HepG2 (cell line): ENCODE data around the gene SCARF1. TPM values are rescaled to one million over a fixed set of nuclear protein-coding genes. Genes with fewer than 3 reads are reported as not detected.

Source experiments
- ARNTL ChIP-seq: sonication (generic); formaldehyde crosslinking; IDR thresholded peaks from 2 replicates; pipeline ENCODE4 v1.4.0; 2020; ENCODE audit warnings: mild to moderate bottlenecking, missing genetic modification reagents
- DPF2 ChIP-seq: sonication (generic); formaldehyde crosslinking; IDR thresholded peaks from 2 replicates; pipeline ENCODE4 v1.4.0; 2020; ENCODE audit warnings: mild to moderate bottlenecking, low read depth, missing genetic modification reagents, borderline replicate concordance
- FOXO1 ChIP-seq: sonication (generic); formaldehyde crosslinking; IDR thresholded peaks from 2 replicates; pipeline ENCODE4 v1.4.0; 2020; ENCODE audit warnings: missing genetic modification reagents
- HMG20A ChIP-seq: IDR thresholded peaks from 2 replicates; pipeline ENCODE4 v1.6.1; 2016; ENCODE audit warnings: borderline replicate concordance
- POLR2G ChIP-seq: fragments of 200-400 bp; formaldehyde crosslinking; IDR thresholded peaks from 2 replicates; pipeline ENCODE4 v1.6.1; 2018; ENCODE audit warnings: mild to moderate bottlenecking, low read depth, low read length, moderate library complexity
- SALL1 ChIP-seq: sonication (generic); formaldehyde crosslinking; IDR thresholded peaks from 2 replicates; pipeline ENCODE4 v1.8.0; 2022; ENCODE audit warnings: mild to moderate bottlenecking, missing genetic modification reagents
- TCF7 ChIP-seq: sonication (generic); IDR thresholded peaks from 2 replicates; pipeline ENCODE4 v1.6.1; 2016; ENCODE audit warnings: antibody characterized with exemption, low read depth
- THAP11 ChIP-seq: IDR thresholded peaks from 2 replicates; pipeline ENCODE4 v1.6.1; 2016; ENCODE audit warnings: missing biosample characterization, missing genetic modification reagents
- YY1 ChIP-seq: IDR thresholded peaks from 2 replicates; pipeline ENCODE4 v1.6.1; 2011; ENCODE audit warnings: low read length, low read depth, moderate library complexity, mild to moderate bottlenecking; ENCODE audit not compliant: insufficient read depth, insufficient replicate concordance
- ZMAT3 ChIP-seq: sonication (generic); formaldehyde crosslinking; conservative IDR thresholded peaks from 2 replicates; pipeline ENCODE4 v1.7.0; 2021; ENCODE audit warnings: missing genetic modification reagents
- ZNF605 ChIP-seq: sonication (generic); formaldehyde crosslinking; IDR thresholded peaks from 2 replicates; pipeline ENCODE4 v1.8.0; 2022; ENCODE audit warnings: mild to moderate bottlenecking, missing genetic modification reagents
- ZNF607 ChIP-seq: sonication (generic); formaldehyde crosslinking; IDR thresholded peaks from 2 replicates; pipeline ENCODE4 v1.5.1; 2020; ENCODE audit warnings: missing genetic modification reagents, mild to moderate bottlenecking, borderline replicate concordance
- polyA plus RNA-seq, 8 experiments: library from polyadenylated mRNA; depleted of rRNA in 3 of 8; stranded (reverse) in 7 of 8; unstranded in 1 of 8; fragments of >200 nt; fragmentation: Illumina TruSeq in 4 of 8; extraction: Trizol in 4 of 8; gene quantifications; 2 replicates each; pipeline versions ENCODE4 v1.2.1 to v1.2.3, GENCODE V29; 2011 to 2016; ENCODE audit warnings: low read depth in 4 of 8, missing spikeins in 1 of 8, mixed read lengths in 1 of 8; ENCODE audit not compliant: insufficient read depth in 1 of 8
- total RNA-seq, 5 experiments: library from RNA; depleted of rRNA; stranded (reverse); fragments of >200 nt; fragmentation: Illumina TruSeq; extraction: Trizol; gene quantifications; 2 replicates each; pipeline ENCODE4 v1.2.3, GENCODE V29; 2016; ENCODE audit warnings: low read depth in 1 of 5
- TF ChIP-seq, protein P1 (sequence below): sonication (generic); formaldehyde crosslinking; IDR thresholded peaks from 2 replicates; pipeline ENCODE4 v1.9.0; 2022; ENCODE audit warnings: missing genetic modification reagents, mild to moderate bottlenecking, borderline replicate concordance
- TF ChIP-seq, protein P2 (sequence below): conservative IDR thresholded peaks from 2 replicates; pipeline ENCODE4 v1.6.1; 2018; ENCODE audit warnings: missing genetic modification reagents
- TF ChIP-seq, protein P3 (sequence below): sonication (generic); formaldehyde crosslinking; IDR thresholded peaks from 2 replicates; pipeline ENCODE4 v1.5.0; 2020; ENCODE audit warnings: mild to moderate bottlenecking, missing genetic modification reagents
- TF ChIP-seq, protein P4 (sequence below): sonication (generic); formaldehyde crosslinking; IDR thresholded peaks from 2 replicates; pipeline ENCODE4 v1.4.0; 2020; ENCODE audit warnings: missing genetic modification reagents, borderline replicate concordance
- TF ChIP-seq, protein P5 (sequence below): sonication (generic); formaldehyde crosslinking; IDR thresholded peaks from 2 replicates; pipeline ENCODE4 v1.5.1; 2020; ENCODE audit warnings: mild to moderate bottlenecking, moderate library complexity, missing genetic modification reagents

Gene SCARF1
- total and polyA plus RNA-seq, 2 of the 13 experiments (the other 11 are each of a cell fraction or from before 2014, with no cell fraction given), result 0.24 to 0.71 TPM

DNA sequence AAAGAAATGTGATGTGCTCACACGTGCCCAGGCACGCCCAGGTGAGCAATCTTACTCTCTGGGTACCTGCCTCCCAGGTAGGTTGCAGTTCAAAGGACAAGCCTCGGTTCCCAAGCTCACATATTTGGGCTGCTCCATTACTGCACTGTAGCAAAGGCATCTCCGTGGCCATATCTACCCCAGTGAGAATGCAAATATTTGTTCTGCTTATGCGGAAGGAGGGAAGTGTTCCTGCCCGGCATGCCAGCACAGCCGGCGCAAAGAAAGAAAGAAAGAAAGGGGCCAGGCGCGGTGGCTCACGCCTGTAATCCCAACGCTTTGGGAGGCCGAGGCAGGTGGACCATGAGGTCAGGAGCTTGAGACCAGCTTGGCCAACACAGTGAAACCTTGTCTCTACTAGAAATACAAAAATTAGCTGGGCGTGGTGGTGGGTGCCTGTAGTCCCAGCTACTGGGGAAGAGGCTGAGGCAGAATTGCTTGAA is 47.6 kb downstream of the SCARF1 start (continued):
- TF ChIP-seq ZNF607 (CRISPR knock-in tag) (peak; percentile 47; the same call in 1 of the 2 replicates), FOXO1 (CRISPR knock-in tag) (peak; percentile 66; the same call in 1 of the 2 replicates), SALL1 (CRISPR knock-in tag) (peak; percentile 97), ARNTL (CRISPR knock-in tag) (peak; percentile 65; the same call in 1 of the 2 replicates), POLR2G (peak; percentile 44; the same call in 1 of the 2 replicates), DPF2 (CRISPR knock-in tag) (peak; percentile 61; the same call in 1 of the 2 replicates), ZNF605 (peak; percentile 90), YY1 (peak; percentile 56), TCF7 (peak; percentile 67), HMG20A (CRISPR knock-in tag) (peak; percentile 53; the same call in 1 of the 2 replicates), THAP11 (CRISPR knock-in tag) (peak; percentile 54), ZMAT3 (CRISPR knock-in tag) (peak; percentile 55; the same call in 1 of the 2 replicates)
- TF ChIP-seq, protein P1, sequence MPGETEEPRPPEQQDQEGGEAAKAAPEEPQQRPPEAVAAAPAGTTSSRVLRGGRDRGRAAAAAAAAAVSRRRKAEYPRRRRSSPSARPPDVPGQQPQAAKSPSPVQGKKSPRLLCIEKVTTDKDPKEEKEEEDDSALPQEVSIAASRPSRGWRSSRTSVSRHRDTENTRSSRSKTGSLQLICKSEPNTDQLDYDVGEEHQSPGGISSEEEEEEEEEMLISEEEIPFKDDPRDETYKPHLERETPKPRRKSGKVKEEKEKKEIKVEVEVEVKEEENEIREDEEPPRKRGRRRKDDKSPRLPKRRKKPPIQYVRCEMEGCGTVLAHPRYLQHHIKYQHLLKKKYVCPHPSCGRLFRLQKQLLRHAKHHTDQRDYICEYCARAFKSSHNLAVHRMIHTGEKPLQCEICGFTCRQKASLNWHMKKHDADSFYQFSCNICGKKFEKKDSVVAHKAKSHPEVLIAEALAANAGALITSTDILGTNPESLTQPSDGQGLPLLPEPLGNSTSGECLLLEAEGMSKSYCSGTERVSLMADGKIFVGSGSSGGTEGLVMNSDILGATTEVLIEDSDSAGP (CRISPR knock-in tag), result peak; percentile 24; the same call in 1 of the 2 replicates
- TF ChIP-seq, protein P2, sequence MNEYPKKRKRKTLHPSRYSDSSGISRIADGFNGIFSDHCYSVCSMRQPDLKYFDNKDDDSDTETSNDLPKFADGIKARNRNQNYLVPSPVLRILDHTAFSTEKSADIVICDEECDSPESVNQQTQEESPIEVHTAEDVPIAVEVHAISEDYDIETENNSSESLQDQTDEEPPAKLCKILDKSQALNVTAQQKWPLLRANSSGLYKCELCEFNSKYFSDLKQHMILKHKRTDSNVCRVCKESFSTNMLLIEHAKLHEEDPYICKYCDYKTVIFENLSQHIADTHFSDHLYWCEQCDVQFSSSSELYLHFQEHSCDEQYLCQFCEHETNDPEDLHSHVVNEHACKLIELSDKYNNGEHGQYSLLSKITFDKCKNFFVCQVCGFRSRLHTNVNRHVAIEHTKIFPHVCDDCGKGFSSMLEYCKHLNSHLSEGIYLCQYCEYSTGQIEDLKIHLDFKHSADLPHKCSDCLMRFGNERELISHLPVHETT, result 0 out of 2 replicates have a peak, but pooled peaks have one; percentile 39
- TF ChIP-seq, protein P3, sequence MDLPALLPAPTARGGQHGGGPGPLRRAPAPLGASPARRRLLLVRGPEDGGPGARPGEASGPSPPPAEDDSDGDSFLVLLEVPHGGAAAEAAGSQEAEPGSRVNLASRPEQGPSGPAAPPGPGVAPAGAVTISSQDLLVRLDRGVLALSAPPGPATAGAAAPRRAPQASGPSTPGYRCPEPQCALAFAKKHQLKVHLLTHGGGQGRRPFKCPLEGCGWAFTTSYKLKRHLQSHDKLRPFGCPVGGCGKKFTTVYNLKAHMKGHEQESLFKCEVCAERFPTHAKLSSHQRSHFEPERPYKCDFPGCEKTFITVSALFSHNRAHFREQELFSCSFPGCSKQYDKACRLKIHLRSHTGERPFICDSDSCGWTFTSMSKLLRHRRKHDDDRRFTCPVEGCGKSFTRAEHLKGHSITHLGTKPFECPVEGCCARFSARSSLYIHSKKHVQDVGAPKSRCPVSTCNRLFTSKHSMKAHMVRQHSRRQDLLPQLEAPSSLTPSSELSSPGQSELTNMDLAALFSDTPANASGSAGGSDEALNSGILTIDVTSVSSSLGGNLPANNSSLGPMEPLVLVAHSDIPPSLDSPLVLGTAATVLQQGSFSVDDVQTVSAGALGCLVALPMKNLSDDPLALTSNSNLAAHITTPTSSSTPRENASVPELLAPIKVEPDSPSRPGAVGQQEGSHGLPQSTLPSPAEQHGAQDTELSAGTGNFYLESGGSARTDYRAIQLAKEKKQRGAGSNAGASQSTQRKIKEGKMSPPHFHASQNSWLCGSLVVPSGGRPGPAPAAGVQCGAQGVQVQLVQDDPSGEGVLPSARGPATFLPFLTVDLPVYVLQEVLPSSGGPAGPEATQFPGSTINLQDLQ (CRISPR knock-in tag), result 0 out of 2 replicates have a peak, but pooled peaks have one; percentile 48
- TF ChIP-seq, protein P4, sequence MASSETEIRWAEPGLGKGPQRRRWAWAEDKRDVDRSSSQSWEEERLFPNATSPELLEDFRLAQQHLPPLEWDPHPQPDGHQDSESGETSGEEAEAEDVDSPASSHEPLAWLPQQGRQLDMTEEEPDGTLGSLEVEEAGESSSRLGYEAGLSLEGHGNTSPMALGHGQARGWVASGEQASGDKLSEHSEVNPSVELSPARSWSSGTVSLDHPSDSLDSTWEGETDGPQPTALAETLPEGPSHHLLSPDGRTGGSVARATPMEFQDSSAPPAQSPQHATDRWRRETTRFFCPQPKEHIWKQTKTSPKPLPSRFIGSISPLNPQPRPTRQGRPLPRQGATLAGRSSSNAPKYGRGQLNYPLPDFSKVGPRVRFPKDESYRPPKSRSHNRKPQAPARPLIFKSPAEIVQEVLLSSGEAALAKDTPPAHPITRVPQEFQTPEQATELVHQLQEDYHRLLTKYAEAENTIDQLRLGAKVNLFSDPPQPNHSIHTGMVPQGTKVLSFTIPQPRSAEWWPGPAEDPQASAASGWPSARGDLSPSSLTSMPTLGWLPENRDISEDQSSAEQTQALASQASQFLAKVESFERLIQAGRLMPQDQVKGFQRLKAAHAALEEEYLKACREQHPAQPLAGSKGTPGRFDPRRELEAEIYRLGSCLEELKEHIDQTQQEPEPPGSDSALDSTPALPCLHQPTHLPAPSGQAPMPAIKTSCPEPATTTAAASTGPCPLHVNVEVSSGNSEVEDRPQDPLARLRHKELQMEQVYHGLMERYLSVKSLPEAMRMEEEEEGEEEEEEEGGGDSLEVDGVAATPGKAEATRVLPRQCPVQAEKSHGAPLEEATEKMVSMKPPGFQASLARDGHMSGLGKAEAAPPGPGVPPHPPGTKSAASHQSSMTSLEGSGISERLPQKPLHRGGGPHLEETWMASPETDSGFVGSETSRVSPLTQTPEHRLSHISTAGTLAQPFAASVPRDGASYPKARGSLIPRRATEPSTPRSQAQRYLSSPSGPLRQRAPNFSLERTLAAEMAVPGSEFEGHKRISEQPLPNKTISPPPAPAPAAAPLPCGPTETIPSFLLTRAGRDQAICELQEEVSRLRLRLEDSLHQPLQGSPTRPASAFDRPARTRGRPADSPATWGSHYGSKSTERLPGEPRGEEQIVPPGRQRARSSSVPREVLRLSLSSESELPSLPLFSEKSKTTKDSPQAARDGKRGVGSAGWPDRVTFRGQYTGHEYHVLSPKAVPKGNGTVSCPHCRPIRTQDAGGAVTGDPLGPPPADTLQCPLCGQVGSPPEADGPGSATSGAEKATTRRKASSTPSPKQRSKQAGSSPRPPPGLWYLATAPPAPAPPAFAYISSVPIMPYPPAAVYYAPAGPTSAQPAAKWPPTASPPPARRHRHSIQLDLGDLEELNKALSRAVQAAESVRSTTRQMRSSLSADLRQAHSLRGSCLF (CRISPR knock-in tag), result no peak
- TF ChIP-seq, protein P5, sequence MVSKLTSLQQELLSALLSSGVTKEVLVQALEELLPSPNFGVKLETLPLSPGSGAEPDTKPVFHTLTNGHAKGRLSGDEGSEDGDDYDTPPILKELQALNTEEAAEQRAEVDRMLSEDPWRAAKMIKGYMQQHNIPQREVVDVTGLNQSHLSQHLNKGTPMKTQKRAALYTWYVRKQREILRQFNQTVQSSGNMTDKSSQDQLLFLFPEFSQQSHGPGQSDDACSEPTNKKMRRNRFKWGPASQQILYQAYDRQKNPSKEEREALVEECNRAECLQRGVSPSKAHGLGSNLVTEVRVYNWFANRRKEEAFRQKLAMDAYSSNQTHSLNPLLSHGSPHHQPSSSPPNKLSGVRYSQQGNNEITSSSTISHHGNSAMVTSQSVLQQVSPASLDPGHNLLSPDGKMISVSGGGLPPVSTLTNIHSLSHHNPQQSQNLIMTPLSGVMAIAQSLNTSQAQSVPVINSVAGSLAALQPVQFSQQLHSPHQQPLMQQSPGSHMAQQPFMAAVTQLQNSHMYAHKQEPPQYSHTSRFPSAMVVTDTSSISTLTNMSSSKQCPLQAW (CRISPR knock-in tag), result peak; percentile 70
